Lung (tissue), 12 donors: ENCODE measurements around the gene CEND1. TPM values are rescaled to one million over a fixed set of nuclear protein-coding genes. Genes with fewer than 3 reads are reported as not detected.

Source experiments
- ATAC-seq: fragments of 200-7000 bp; cut with Tn5 transposase; one replicate; pipeline ENCODE4 v1.9.1; 2020; ENCODE audit warnings: moderate number of reproducible peaks; ENCODE audit not compliant: insufficient read depth, low FRiP score
- DNase-seq, 3 donors: peaks; one replicate each; pipeline ENCODE4 v3.0.0-alpha.2; 2013 to 2017
- H3K27ac ChIP-seq, 2 donors: one replicate each; pipeline ENCODE4 v1.5.1; 2013; ENCODE audit warnings: mild to moderate bottlenecking in 2 of 2, moderate library complexity in 2 of 2, control low read depth in 1 of 2, inconsistent platforms in 1 of 2, low read depth in 1 of 2, low read length in 1 of 2
- H3K27me3 ChIP-seq, 3 donors: one replicate each; pipeline ENCODE4 v1.5.1; 2013; ENCODE audit warnings: low read length in 2 of 3; ENCODE audit not compliant: control insufficient read depth in 3 of 3, insufficient read depth in 3 of 3
- H3K36me3 ChIP-seq, 4 donors: one replicate each; pipeline ENCODE4 v1.5.1; 2013; ENCODE audit warnings: low read length in 4 of 4, mild to moderate bottlenecking in 1 of 4, moderate library complexity in 1 of 4; ENCODE audit not compliant: control insufficient read depth in 4 of 4, insufficient read depth in 4 of 4
- H3K4me1 ChIP-seq, 5 donors: one replicate each; pipeline ENCODE4 v1.5.1; 2013; ENCODE audit warnings: low read length in 5 of 5, mild to moderate bottlenecking in 2 of 5, moderate library complexity in 1 of 5; ENCODE audit not compliant: control insufficient read depth in 5 of 5, insufficient read depth in 5 of 5
- H3K4me3 ChIP-seq: one replicate; pipeline ENCODE4 v1.5.1; 2013; ENCODE audit warnings: mild to moderate bottlenecking, control low read depth, moderate library complexity
- H3K9ac ChIP-seq, 2 donors: one replicate each; pipeline ENCODE4 v1.5.1; 2013; ENCODE audit warnings: low read length in 2 of 2, control low read depth in 1 of 2; ENCODE audit not compliant: insufficient read depth in 1 of 2
- H3K9me3 ChIP-seq, 4 donors: one replicate each; pipeline ENCODE4 v1.5.1; 2013; ENCODE audit warnings: low read length in 3 of 4, mild to moderate bottlenecking in 1 of 4, moderate library complexity in 1 of 4; ENCODE audit not compliant: control insufficient read depth in 4 of 4, insufficient read depth in 3 of 4
- CTCF ChIP-seq: IDR thresholded peaks from 2 replicates; pipeline ENCODE4 v1.5.1; 2012; ENCODE audit warnings: mild to moderate bottlenecking; ENCODE audit errors: control extremely low read depth, extremely low read depth
- WGBS, 2 donors: extraction: QIAGEN DNeasy Blood & Tissue Kit; methylation state at CpG; one replicate each; pipeline ENCODE4 v1.1.7; 2013; 5-methylcytosine and 5-hydroxymethylcytosine counted together
- polyA plus RNA-seq, 2 donors: library from polyadenylated mRNA; stranded (reverse); fragments of 200-250 nt; gene quantifications; one replicate each; pipeline ENCODE4 v1.2.1, GENCODE V29; 2013
- total RNA-seq, 2 donors: library from RNA; depleted of rRNA in 1 of 2; stranded (reverse); fragments of >200 nt in 1 of 2; gene quantifications; one replicate each; pipeline ENCODE4 v1.2.1, GENCODE V29; 2014 to 2021
- donor health status: control.
- donor health status: control.
- donor health status: Bipolar disorder and iron deficiency.
- donor health status: healthy.
- donor health status: DM: yes; HTN: yes; CAD: no.

The CEND1 gene
- total and polyA plus RNA-seq, 4 donors = 0.10 to 0.18 (median 0.14) TPM; not detected in 1

DNA sequence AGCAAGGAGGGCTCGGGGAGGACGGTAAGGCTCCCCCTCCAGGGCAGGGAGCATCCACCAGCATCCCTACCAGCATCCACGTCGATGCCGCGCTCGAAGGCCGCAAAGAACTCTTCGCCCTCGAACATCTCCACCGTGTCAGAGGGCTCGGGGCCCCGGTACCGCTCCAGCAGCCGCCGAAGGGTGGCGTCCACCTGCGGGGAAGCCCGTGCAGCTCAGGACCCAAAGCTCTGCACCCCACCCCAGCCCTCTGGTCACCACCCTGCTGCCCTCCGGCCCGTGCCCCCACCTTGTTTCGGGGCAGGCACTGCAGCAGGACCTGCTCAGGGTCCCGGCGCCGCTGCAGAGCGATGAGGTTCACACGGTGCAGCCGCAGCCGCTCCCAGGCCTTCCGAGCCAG, 10.6 kb upstream of the CEND1 start:
- no peak overlapping the region for H3K27ac ChIP-seq
- WGBS, 2 donors = 93 to 96% methylated on average over 24 to 30 of the region's 30 CpGs
- no peaks in the 10 kb centered on the region for H3K27me3 ChIP-seq
- no peak for DNase-seq
- no peaks in the 10 kb centered on the region for H3K9me3 ChIP-seq
- H3K4me1 ChIP-seq = peaks cover 0 to 25% (median 22%) of the 10 kb centered on the region in 5 donors
- H3K36me3 ChIP-seq = peaks cover 0 to 16% (median 3%) of the 10 kb centered on the region in 4 donors
- H3K4me3 ChIP-seq = no peak overlapping the region
- no peak overlapping the region for H3K9ac ChIP-seq
- no peak for ATAC-seq
- TF ChIP-seq CTCF = no peak

DNA sequence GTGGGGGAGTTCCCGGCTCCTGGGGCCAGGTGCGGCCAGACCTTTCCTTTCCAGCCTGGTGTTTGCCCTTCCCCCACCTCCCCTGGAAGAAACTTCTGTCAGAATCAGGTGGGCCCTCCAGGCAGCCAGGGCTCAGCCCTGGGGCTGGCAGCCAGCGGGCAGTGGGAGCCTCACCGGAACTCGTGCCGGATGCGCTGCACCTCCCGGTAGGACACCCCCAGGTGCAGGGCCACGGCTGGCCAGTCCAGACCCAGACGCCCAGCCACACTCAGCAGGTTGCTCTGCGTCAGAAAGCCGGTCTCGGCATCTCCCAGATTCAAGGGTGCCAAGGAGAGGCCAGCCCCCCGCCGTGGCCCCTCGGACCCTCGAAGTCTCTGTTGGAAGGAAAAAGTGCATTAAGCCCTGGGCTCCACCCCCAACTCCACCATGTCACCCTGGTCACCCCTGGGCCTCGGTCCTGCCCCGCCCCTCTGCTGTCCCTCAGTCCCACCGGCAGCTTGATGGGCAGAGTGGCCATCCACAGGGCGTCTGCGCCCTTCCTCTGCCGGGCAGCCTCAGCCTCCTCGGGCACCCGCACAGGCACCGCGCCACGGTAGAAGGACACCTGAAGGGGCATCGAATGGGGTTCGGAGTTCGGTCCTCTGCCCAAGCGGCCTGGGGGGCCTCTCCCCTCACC, 9.9 kb upstream of the CEND1 start:
- 96 to 97% methylated on average over 32 of the region's 32 CpGs for WGBS, 2 donors
- Histone ChIP-seq H3K9ac (no peak overlapping the region), H3K4me3 (no peak overlapping the region), H3K4me1 (peaks cover 0 to 27% (median 24%) of the 10 kb centered on the region in 5 donors), H3K9me3 (no peaks in the 10 kb centered on the region), H3K36me3 (peaks cover 0 to 16% (median 3%) of the 10 kb centered on the region in 4 donors), H3K27ac (no peak overlapping the region), H3K27me3 (no peaks in the 10 kb centered on the region)
- TF ChIP-seq CTCF = no peak
- ATAC-seq = no peak
- no peak for DNase-seq

GRCh38 chr11:798093-798713, 8.3 kb upstream of the CEND1 start, which contains the start of gene SLC25A22:
Gene SLC25A22, minus strand, starts transcription at chr11:798281. Its CDS starts 3,275 bp downstream, at chr11:795006.
- peak within 1 kb of the TSS; percentile 48 for H3K4me3 ChIP-seq
- DNase-seq (peak; percentile 78 to 88 (median 84)), ATAC-seq (peak; percentile 81)
- H3K4me1 ChIP-seq = peaks cover 0 to 22% (median 15%) of the 10 kb centered on the region in 5 donors
- H3K27ac ChIP-seq = peak within 1 kb of the TSS; percentile 17 to 83
- H3K36me3 ChIP-seq = peaks cover 0 to 28% (median 5%) of the 10 kb centered on the region in 4 donors
- no peaks in the 10 kb centered on the region for H3K27me3 ChIP-seq
- 4 to 7% methylated on average over 34 to 69 of the region's 69 CpGs for WGBS, 2 donors
- TF ChIP-seq CTCF = peak; percentile 70
- H3K9ac ChIP-seq = peak within 1 kb of the TSS in 1 of 2 donors; percentile 8
- no peaks in the 10 kb centered on the region for H3K9me3 ChIP-seq
